Endothelial cell of umbilical vein (primary cell): ENCODE results near the gene ZNF264. TPM values are rescaled to one million over a fixed set of nuclear protein-coding genes. Genes with fewer than 3 reads are reported as not detected.

ENCODE experiments used
- BruUV-seq: library from RNA; stranded (reverse); fragments of 400-500 nt; replicated peaks from 2 replicates; lab custom pipeline; 2021; lab: Mats Ljungman, UMichigan
- CTCF ChIA-PET: fragments of 300-600, 350-600 bp; sonication (Branson Sonifier 250); formaldehyde crosslinking; loops from one replicate; lab custom pipeline; 2021; ENCODE audit warnings: antibody characterized with exemption, inconsistent platforms; lab: Charles Lee
- POLR2A ChIA-PET: fragments of 300-600, 350-600 bp; sonication (Branson Sonifier 250); formaldehyde crosslinking; loops from one replicate; lab custom pipeline; 2021; ENCODE audit warnings: antibody characterized with exemption, inconsistent platforms; lab: Charles Lee
- DNase-seq: peaks from one replicate; pipeline ENCODE4 v3.0.0-alpha.2; 2011; ENCODE audit warnings: low read depth, low spot score
- FAIRE-seq: peaks from 2 replicates; lab custom pipeline; 2011; peaks lifted over from hg19 to GRCh38; lab: Jason Lieb, UNC
- H2AFZ ChIP-seq: 2 replicates; pipeline ENCODE4 v1.6.0; 2012; ENCODE audit warnings: low read depth, low read length, control low read depth, inconsistent platforms
- H3K27ac ChIP-seq: 2 replicates; pipeline ENCODE4 v1.5.1; 2011; ENCODE audit warnings: low read depth, mild to moderate bottlenecking, control low read depth, low read length, moderate library complexity; ENCODE audit not compliant: insufficient read depth
- H3K27me3 ChIP-seq, 2 experiments: 2 replicates each; pipeline versions ENCODE4 v1.6.0 to v1.6.1; 2011; ENCODE audit warnings: low read length in 2 of 2, mixed read lengths in 1 of 2; ENCODE audit not compliant: control insufficient read depth in 2 of 2, insufficient read depth in 2 of 2
- H3K36me3 ChIP-seq, 2 experiments: 2 replicates in 1 of 2; 3 replicates in 1 of 2; pipeline ENCODE4 v1.5.1; 2011; ENCODE audit warnings: low read length in 2 of 2, mild to moderate bottlenecking in 1 of 2, moderate library complexity in 1 of 2; ENCODE audit not compliant: control insufficient read depth in 2 of 2, insufficient read depth in 2 of 2; ENCODE audit errors: extremely low read depth in 1 of 2
- H3K4me1 ChIP-seq: 3 replicates; pipeline ENCODE4 v1.5.1; 2011; ENCODE audit warnings: mild to moderate bottlenecking, low read length; ENCODE audit not compliant: control insufficient read depth, insufficient read depth; ENCODE audit errors: extremely low read depth
- H3K4me2 ChIP-seq: 2 replicates; pipeline ENCODE4 v1.6.1; 2011; ENCODE audit warnings: low read length, control low read depth, mixed read lengths; ENCODE audit not compliant: insufficient read depth
- H3K4me3 ChIP-seq, 3 experiments: fragments of 200-600 bp in 1 of 3; sonication (generic), shearing (Covaris generic) in 1 of 3; replicated peaks in 1 of 3; 2 replicates each; pipeline ENCODE4 v1.5.1; 2011 to 2016; ENCODE audit warnings: control low read depth in 3 of 3, low read length in 3 of 3, mild to moderate bottlenecking in 2 of 3, inconsistent platforms in 1 of 3, low read depth in 1 of 3, moderate library complexity in 1 of 3; ENCODE audit not compliant: insufficient read depth in 1 of 3
- H3K79me2 ChIP-seq: 2 replicates; pipeline ENCODE4 v1.6.0; 2012; ENCODE audit warnings: low read length, inconsistent platforms; ENCODE audit not compliant: control insufficient read depth, insufficient read depth
- H3K9ac ChIP-seq: replicated peaks from 2 replicates; pipeline ENCODE3; 2011; ENCODE audit warnings: low read length, control low read depth; ENCODE audit not compliant: insufficient read depth; ENCODE audit errors: extremely low read depth
- H3K9me1 ChIP-seq: replicated peaks from 3 replicates; pipeline ENCODE4 v1.6.0; 2011; ENCODE audit warnings: mild to moderate bottlenecking, low read length; ENCODE audit not compliant: control insufficient read depth, insufficient read depth; ENCODE audit errors: extremely low read depth
- H3K9me3 ChIP-seq: replicated peaks from 2 replicates; pipeline ENCODE4 v1.5.1; 2012; ENCODE audit warnings: low read length, inconsistent platforms; ENCODE audit not compliant: control insufficient read depth, insufficient read depth
- H4K20me1 ChIP-seq: replicated peaks from 2 replicates; pipeline ENCODE3; 2011; ENCODE audit warnings: mild to moderate bottlenecking, low read length; ENCODE audit not compliant: control insufficient read depth, insufficient read depth; ENCODE audit errors: extremely low read depth
- EZH2 ChIP-seq: IDR thresholded peaks from 2 replicates; pipeline ENCODE4 v1.6.1; 2012; ENCODE audit warnings: borderline replicate concordance, low read depth, mild to moderate bottlenecking, moderate library complexity, low read length, inconsistent platforms; ENCODE audit not compliant: severe bottlenecking
- GATA2 ChIP-seq: IDR thresholded peaks from 2 replicates; pipeline ENCODE4 v1.7.0; 2011; ENCODE audit warnings: low read depth, mild to moderate bottlenecking, moderate library complexity, mixed read lengths, low read length; ENCODE audit not compliant: insufficient read length, insufficient read depth
- JUN ChIP-seq: IDR thresholded peaks from 2 replicates; pipeline ENCODE4 v1.6.1; 2011; ENCODE audit warnings: borderline replicate concordance, low read depth; ENCODE audit not compliant: insufficient read length, insufficient read depth
- MAX ChIP-seq: IDR thresholded peaks from 2 replicates; pipeline ENCODE4 v1.6.1; 2011; ENCODE audit not compliant: insufficient read depth, insufficient read length
- MYC ChIP-seq: IDR thresholded peaks from one replicate; pipeline ENCODE4 v1.6.1; 2011; ENCODE audit warnings: mild to moderate bottlenecking, low read depth, low read length
- POLR2AphosphoS5 ChIP-seq: IDR thresholded peaks from 2 replicates; pipeline ENCODE4 v1.6.1; 2012; ENCODE audit warnings: low read depth, mild to moderate bottlenecking, control low read depth, low read length, moderate library complexity; ENCODE audit not compliant: insufficient read depth
- dilution Hi-C: fragments of 300-500 bp; cut with MboI; formaldehyde crosslinking; loops from one replicate; pipeline ENCODE4 v1.15.0; 2019; ENCODE audit warnings: low sequenced_read_pairs; ENCODE audit not compliant: extremely low pct_ligation_motif_present
- intact Hi-C: fragments of 100-400 bp; cut with micrococcal nuclease; formaldehyde crosslinking; loops from one replicate; pipeline ENCODE4 v1.10.0; 2022
- polyA plus RNA-seq, 4 experiments: library from polyadenylated mRNA; depleted of rRNA in 3 of 4; stranded (reverse) in 3 of 4; unstranded in 1 of 4; fragments of >200 nt; gene quantifications; 2 replicates each; pipeline versions ENCODE4 v1.2.1 to v1.2.3, GENCODE V29; 2011 to 2012; ENCODE audit warnings: missing spikeins in 1 of 4
- total RNA-seq: library from RNA; stranded (reverse); gene quantifications from 2 replicates; pipeline ENCODE4 v1.2.3, GENCODE V29; 2021

The ZNF264 gene
- total and polyA plus RNA-seq, 2 donors (not counting 3 experiments of a cell fraction or from before 2014, with no cell fraction given) = 4.4 to 20.5 TPM

- H4K20me1 ChIP-seq = no peaks in the 10 kb centered on the region
- H3K27ac ChIP-seq = no peak overlapping the region
- peaks cover 3% of the 10 kb centered on the region for H3K4me1 ChIP-seq
- DNase-seq (no peak), FAIRE-seq (no peak)
- dilution Hi-C loops (no loop called here), intact Hi-C loops (no loop called here)
- TF ChIP-seq GATA2 (no peak), JUN (no peak), EZH2 (no peak), MYC (no peak), POLR2AphosphoS5 (no peak)
- H3K4me2 ChIP-seq = no peak overlapping the region
- H3K9me3 ChIP-seq = no peaks in the 10 kb centered on the region
- ChIA-PET POLR2A (no interaction called here), CTCF (no interaction called here)
- no peaks in the 10 kb centered on the region for H3K9me1 ChIP-seq
- H3K9ac ChIP-seq = no peak overlapping the region
- BruUV-seq = no TSS peak
- no peak overlapping the region for H2AFZ ChIP-seq
- peaks cover 26% of the 10 kb centered on the region for H3K79me2 ChIP-seq
- no peak overlapping the region for H3K4me3 ChIP-seq
- H3K27me3 ChIP-seq = no peaks in the 10 kb centered on the region
- peaks cover 8 to 10% of the 10 kb centered on the region in 2 experiments for H3K36me3 ChIP-seq
These were observed 999 bp upstream of the ZNF264 start for GRCh38 chr19:57190301-57190700.

- H3K27me3 ChIP-seq = no peaks in the 10 kb centered on the region
- intact Hi-C loops (no loop called here), dilution Hi-C loops (no loop called here)
- no peak overlapping the region for H3K27ac ChIP-seq
- TF ChIP-seq MAX = no peak
- TF ChIP-seq GATA2 = no peak
- no peak for TF ChIP-seq EZH2
- TF ChIP-seq JUN = no peak
- H3K4me1 ChIP-seq = peaks cover 3% of the 10 kb centered on the region
- no TSS peak for BruUV-seq
- H3K36me3 ChIP-seq = peaks cover 8 to 21% of the 10 kb centered on the region in 2 experiments
- H2AFZ ChIP-seq = no peak overlapping the region
- DNase-seq (no peak), FAIRE-seq (peak; percentile 18)
- H3K9ac ChIP-seq = peak overlapping the region; percentile 66
- H3K9me1 ChIP-seq = no peaks in the 10 kb centered on the region
- ChIA-PET POLR2A (no interaction called here), CTCF (no interaction called here)
- no peaks in the 10 kb centered on the region for H3K9me3 ChIP-seq
- no peaks in the 10 kb centered on the region for H4K20me1 ChIP-seq
- peaks cover 26% of the 10 kb centered on the region for H3K79me2 ChIP-seq
- H3K4me3 ChIP-seq = peak overlapping the region; percentile 22 to 80 (median 77)
- H3K4me2 ChIP-seq = peak overlapping the region; percentile 80
These were observed 749 bp downstream of the ZNF264 start for GRCh38 chr19:57192077-57192420.
